Activated naive CD4-positive, alpha-beta T cell (primary cell): ENCODE data around the gene PXN.
A peak's percentile ranks its signal among the peaks of the same experiment; 100 is the strongest.
"Not testable (repeated sequence)": the region's sequence is repeated elsewhere in the genome, so short reads cannot be mapped to it uniquely, and the experiment has no call there.

Source experiments
- DNase-seq, 4 experiments: peaks; one replicate each; lab custom pipeline; 2025; lab: John Stamatoyannopoulos, UW

Gene PXN

DNA sequence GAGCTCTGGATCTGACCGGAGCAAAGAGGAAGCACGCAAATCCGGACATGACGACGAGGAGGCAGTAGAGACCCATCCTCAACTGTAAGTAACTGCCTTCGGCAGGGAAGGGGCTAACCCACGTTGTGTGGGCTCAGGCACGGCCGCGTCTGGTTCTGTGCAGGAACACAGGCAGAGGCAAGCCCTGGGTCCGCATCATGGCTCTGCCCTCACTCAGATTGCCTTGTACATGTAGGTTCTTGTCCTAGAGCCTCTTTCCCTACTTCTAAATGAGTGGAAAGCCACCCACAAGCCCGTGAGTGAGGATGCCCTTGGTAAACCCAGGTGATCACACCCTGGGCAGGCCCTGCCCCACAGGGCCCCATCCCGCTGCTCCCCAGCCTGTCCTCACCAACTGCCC lies 55.7 kb downstream of the PXN start:
- DNase-seq: no peak

DNA sequence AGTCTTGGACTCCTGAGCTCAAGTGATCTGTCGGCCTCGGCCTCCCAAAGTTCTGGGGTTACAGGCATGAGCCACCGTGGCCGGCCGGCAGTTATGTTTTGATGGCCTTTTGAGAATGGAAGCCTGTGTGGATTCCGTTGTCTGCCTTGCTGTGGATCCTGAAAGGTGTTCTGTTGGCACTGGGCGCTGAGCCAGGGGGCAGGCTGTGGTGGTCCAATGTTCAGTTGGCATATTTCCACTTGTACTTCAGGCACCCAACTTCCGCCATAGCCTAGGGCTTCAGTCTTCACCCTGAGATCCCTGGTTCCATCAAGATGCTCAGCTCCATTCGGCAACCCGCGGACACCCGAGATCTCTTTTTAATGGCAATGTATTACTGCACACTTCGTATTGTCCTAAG lies 58.3 kb downstream of the PXN start:
- DNase-seq: no peak

DNA sequence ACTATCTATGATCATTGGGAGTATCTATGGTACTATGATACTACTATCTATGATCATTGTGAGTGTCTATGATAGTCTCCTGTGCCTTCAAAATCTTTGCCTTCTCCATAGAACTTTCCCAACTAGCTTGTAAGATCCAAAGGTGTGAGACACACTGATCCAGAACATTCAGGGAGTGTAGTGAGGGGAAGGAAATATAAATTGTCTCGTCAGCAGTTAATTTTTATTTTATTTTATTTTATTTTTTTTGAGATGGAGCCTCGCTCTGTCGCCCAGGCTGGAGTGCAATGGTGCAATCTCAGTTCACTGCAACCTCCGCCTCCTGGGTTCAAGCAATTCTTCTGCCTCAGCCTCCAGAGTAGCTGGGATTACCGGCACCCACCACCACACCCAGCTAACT lies 58.7 kb downstream of the PXN start:
- DNase-seq: not testable (repeated sequence)

DNA sequence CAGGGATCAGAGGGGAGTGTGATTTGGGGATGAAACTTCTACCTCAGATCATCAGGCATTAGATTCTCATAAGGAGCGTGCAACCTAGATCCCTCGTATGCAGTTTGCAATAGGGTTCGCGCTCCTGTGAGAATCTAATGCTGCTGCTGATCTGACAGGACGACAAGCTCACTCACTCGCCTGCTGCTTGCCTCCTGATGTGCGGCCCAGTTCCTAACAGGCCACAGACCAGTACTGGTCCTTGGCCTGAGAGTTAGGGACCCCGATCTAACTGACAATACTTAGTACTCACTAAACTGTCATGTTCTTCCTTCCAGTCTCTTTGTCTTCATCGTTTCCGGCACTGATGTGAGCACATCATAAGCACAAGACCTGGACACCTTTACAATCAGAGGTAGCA lies 59.3 kb downstream of the PXN start:
- no peak for DNase-seq

DNA sequence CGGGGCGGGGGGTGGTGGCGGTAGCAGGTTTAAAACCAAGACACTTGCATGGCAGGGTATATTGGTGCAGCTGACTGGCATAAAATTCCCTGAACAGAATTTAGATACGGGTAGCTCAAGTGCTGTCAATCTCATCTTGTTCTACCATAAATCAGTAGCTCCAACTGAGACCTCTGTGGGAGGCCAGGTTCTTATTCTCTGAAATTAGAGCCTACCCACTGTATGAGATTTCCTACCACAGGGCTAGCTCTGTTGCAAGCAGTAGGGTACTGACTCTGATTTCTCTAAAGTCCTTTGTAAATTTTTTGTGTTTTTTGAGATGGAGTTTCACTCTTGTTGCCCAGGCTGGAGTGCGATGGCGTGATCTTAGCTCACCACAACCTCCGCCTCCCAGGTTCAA lies 61.4 kb downstream of the PXN start:
- no peak for DNase-seq

DNA sequence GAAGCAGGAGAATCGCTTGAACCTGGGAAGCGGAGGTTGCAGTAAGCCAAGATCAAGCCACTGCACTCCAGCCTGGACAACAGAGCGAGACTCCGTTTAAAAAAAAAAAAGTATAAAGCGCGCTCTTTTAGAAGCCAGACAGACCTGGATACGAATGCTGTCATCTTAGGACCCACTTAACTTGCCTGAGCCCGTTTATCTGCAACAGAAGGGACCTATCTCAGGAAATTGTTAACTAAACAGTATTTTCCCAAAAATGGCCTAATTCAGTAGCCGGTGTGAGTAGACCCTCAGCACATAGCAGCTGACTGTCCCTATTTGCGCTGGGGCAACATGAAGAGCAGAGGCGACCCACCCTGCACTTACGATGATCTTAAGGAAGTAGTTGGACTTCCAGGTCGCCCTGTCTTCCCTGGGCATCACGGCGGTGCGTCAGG lies 65.1 kb downstream of the PXN start:
- DNase-seq: no peak

DNA sequence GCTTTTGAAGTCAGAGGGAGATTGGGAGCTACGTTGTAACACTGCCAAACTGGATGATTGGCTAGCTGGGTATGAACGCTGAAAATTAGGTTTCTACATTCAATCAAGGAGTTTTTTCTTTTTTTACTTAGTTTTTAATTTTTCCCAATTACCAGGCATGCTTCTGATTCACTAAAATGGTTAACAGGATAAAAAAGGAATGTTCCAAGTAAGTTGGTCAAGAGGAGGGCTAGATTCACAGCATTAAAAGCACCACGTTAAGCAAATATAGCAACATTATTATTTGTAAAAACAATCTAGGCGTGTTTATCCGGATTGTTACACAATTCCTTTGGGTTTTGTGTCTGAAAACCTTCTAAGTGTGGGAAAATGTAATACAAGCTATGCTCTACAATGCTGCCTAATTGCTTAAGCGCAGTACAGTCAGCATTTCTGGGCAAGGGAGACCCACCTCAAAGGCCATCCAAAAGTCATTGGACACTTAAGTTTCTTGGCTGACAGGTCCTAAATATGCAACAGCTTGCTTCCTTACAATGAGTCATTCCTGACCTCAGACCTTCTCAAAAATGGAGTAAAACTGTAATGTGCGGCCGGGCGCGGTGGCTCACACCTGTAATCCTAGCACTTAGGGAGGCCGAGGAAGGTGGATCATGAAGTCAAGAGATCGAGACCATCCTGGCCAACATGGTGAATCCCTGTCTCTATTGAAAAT lies 65.8 kb downstream of the PXN start:
- DNase-seq: no peak

DNA sequence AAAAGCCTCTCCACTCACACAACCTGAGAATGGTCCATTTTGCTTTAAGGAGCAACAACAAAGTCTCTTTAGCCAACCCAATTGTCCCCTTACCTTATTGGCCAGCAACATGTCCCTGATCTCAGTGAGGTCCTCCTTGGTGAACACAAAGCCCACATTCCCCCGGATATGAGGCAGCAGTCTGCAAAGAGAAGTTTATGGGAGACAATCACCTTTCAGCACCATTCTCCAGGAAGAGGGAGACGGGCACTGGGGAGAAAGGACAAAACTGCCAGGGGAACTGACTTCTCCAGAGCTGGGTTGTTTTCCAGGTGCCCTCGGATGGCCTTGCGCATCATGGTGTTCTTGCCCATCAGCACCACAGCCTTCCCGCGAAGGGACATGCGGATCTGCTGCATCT lies 66.5 kb downstream of the PXN start:
- no peak for DNase-seq

DNA sequence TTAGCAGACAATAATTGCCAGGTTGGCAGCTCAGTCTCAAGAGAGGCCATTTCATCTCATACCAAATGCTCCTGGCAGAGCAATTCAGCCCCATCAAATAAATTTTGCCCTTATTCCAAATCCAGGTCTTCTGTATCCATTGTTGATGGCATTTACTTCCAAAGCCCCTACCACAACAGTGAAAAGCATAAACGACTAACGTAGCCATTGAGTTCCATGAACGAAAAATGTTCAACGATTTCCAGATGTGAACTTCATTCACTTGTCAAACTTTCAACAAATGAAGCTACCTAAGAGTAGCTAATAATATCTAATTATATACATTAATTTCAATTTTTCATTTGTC lies 68.0 kb downstream of the PXN start:
- DNase-seq: no peak

DNA sequence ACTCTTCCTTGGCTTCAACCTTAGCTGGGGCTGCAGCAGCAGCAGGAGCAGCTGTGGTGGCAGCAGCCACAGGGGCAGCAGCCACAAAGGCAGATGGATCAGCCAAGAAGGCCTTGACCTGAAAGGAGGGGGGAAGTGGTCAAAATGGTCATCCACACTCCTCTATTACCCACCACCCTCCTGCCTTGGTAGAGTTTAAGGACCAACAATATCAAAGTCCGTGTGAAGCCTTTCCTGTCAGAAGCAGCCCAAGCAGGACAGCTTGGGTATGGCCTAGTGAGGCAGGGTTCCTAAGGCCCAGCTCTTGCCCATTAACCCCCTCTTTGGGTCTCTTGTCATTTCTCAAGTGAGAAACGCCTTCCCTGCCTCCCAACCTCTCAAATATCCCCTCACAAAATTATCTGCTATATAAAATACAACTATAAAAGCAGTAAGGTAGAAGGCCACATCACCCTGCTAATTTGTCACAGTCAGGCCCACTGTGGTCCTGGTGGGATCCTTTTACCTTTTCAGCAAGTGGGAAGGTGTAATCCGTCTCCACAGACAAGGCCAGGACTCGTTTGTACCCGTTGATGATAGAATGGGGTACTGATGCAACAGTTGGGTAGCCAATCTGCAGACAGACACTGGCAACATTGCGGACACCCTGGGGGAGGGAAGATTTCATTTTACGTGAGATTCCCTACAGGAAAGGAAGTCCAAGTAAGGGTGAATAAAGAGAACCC lies 68.6 kb downstream of the PXN start:
- DNase-seq: not testable (repeated sequence)

DNA sequence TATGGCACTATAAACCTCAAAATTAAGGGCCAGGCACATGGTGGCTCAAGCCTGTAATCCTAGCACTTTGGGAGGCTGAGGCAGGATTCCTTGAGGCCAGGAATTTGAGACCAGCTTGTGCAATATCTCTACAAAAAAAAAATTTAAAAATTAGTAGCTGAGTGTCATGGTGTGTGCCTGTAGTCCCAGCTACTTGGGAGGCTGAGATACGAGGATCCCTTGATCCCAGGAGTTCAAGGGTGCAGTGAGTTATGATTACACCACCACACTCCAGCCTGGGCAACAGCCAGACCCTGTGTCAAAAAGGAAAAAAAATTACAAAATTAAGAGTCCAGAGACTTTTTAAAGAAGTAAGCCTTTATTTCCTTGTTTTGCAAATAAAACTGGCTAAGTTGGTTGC lies 69.2 kb downstream of the PXN start:
- no peak for DNase-seq

DNA sequence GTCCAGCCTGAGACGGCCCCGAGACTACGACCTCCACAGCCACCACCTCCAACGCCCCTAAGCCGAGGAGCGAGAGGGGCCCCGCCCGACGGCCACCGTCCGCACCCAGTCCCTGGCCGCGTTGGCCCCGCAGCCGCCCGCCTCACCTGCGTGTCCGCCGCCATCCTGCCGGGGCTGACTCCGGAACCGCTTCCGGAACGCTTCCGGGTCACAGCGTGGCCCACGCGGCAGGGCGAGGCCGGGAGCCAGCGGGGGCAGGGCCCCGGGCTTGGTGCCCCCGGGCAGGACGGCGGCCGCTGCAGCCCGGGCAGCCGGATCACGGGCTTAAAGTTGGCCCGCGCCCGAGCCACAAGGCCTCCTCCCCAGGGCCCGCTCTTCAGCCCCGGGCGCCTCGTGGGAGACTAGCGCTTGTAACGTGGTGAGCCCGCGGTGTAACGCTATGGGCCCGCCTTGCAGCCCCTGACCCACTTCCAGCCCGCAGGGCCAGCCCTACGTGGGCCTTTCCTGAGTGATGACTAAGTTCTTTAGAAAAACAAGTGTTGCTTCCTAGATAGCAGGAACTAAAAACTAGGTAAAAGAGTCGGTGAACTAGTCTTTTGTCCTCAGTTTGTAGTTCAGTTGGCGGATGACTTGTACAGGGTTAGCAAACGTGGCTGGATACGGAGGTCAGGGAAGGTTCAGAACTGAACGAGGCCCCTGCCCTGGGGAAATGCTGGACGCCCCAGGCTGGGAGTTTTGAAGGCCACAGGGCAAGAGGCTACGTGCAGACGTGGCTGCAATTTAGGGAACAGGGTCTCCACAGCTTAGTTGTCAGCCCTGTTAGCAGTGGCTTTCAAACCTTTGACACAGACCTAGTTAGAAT lies 70.8 kb downstream of the PXN start, which contains the start of gene GCN1:
TSS of gene GCN1 (minus strand) at position 182 of the 862 bp plus-strand sequence. CDS start at position 164, 18 bp downstream.
- DNase-seq: peak; percentile 73 to 89 (median 84)

DNA sequence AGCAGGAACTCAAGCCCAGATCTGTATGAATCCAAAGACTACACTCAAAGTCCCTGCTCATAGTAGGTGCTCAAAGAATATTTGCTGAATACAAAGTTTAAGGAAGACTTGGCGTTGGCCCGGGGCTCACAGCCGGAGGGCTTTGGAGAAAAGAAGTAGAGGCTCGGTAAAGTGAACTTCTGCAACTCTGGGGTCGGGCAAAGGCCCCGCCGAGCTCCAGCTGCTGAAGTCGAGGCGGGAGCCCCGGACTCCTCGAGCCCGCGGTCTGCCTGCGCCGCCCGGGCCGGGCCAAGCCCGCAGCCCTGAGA lies 71.3 kb downstream of the PXN start:
- no peak for DNase-seq

DNA sequence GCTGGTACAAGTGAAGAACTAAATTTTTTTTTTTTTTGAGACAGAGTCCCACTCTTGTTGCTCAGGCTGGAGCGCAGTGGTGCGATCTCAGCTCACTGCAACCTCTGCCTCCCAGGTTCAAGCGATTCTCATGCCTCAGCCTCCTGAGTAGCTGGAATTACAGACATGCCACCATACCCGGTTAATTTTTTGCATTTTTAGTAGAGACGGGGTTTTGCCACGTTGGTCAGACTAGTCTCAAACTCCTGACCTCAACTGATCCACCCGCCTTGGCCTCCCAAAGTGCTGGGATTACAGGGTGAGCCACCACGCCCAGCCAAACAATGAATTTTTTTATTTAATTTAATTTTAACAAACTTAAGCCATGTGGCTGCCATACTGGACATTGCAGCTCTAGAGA lies 72.2 kb downstream of the PXN start:
- DNase-seq: not testable (repeated sequence)

DNA sequence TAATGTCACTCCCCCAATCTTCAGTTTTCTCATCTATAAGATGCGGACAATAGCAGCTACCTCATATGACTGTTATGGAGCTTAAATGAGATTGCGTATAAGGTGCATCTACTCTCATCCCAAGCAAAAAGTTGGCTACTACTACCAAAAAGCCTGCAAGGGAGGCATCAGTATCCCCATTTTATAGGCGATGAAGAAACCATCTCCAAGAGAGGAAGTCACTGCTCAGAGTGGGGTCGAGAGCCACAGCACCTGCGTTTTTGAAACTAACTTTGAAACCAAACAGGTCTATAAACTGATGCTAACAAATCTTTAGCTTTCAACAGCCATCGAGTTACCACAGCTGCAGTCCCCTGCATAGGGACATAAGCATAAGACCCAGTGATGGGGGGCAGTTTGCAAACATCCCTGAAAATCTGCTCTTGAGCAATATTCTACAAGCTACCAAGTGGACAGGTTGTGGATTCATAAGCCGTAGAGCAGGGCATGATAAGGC lies 74.5 kb downstream of the PXN start:
- DNase-seq: no peak

DNA sequence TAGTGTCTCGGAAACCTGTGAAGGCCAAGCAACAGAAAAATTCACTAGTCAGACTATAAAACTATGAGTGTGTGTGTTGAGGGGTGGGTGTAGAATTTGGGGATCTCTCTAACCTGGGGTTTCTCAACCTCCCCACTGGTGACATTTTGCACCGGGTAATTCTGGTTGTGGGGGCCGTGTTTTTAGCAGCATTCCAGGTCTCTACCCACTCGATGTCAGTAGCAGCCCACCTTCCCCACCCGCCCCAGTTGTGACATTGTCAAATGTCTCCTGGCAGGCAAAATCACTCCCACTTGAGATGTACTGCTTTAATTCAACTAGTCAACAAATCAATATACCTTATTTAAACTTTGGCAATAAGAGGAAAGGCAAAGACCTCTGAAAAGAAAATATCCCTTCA lies 75.1 kb downstream of the PXN start:
- DNase-seq: no peak

DNA sequence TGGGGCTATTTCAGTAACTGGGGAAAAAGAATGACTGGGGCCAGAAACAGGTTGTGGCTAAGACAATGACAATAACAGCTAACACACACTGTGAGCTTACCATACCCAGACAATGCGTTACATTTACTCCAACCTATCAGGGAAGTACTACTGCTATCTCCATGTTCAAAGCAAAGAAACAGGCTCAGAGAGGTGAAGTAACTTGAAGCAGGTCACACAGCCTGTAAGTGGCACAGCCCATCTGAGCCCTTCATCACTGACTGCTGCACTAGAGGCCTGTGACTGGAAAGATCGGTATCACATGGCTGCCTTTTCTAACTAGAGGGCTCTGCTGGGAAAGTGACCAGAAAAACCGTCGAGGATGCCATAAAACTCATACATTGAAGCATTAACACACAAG lies 78.9 kb downstream of the PXN start:
- DNase-seq: no peak

DNA sequence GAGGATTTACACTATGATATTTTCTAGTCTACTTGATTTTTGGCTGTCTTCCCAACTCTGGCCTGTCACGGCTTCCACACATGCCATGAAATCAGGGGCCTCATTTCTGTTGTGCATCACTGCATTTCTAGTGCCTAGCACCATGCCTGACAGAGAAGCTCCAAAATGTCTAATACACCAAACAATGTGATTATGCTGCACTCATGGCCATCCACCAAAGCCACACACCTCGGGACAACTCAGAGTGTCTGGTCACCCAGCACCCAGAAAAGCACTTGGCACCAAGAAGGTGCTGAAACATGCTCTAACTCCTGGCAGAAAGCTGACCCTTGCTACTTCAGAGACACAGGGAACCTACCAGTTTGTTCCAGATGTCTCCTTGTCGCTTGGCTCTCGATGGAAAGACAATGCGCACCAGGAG lies 82.3 kb downstream of the PXN start:
- DNase-seq: no peak

DNA sequence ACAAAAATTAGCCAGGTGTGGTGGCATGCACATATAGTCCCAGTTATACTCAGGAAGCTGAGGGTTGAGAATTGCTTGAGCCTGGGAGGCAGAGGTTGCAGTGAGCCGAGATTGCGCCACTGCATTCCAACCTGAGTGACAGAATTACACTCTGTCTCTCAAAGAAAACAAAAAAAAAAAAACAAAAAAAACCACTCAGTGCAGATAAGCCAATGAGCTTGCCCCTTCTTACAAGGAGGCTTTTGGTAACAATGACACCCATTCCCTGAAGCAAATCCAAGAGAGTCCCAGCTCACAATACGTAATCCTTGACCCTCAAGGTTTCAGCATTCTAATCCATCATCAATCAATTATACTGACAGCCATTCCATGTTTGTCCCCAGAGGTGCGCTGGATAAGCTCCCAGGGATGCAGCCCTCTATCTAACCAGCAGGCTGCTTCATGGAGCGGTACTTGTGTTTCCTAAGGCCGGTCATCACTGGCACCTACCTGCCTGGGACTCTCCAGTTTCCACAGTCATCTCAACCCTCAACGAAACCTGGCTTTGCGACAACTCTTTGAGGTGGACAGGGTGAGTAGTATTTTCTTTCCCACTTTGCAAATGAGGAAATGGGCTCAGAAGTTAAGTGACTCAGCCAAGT lies 83.4 kb downstream of the PXN start:
- DNase-seq: no peak

DNA sequence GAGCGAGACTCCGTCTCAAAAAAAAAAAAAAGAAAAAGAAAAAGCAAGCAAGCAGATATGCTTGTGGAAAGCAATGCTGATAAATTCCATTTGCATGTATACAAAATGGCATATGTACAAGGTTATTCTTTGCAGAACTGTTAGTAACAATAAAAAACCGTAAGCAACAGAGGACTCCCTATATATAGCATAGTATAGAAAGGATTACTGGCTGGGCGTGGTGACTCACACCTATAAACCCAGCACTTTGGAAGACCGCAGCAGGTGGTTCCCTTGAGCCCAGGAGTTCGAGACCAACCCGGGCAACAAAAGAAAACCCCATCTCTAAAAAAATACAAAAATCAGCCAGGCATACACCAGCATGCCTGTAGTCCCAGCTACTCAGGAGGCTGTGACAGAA lies 84.6 kb downstream of the PXN start:
- DNase-seq: no peak

DNA sequence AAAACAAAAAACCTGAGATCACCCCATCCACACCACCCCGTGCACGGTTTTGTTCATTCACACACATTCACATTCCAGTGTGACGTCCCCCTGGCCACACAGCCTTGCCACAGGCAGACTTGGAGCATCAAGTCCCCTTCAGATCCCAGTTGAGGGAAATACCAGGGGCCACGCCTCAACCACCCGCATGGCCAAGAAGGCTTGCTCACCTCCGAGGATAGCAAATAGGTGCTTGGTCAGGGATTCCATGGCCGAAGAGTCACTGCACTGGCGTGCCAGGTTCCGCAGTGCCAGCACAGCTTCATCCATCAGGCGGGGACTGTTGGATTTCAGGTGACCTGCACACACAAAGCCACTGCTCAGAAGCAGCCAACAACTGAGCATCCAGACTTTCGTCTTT lies 90.0 kb downstream of the PXN start:
- no peak for DNase-seq

DNA sequence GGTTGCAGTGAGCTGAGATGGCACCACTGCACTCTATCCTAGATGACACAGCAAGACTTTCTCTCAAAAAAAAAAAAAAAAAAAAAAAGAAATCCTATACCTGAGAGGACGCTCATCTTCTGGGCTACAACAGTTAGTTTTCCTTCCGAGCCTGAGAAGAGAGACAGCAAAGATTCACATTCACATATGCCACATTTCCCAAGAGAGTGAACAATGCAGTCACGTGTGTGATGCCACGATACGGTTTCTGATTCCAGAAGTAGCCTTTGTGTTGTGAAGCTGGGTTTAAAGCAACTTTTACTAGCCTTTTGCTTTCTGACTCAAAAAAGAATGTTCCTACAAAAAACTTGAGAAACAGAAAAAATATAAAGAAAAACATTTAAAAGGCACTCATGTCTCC lies 90.5 kb downstream of the PXN start:
- DNase-seq: no peak
